Measurements from ENCODE around the gene CNFN.

CNFN gene

DNA sequence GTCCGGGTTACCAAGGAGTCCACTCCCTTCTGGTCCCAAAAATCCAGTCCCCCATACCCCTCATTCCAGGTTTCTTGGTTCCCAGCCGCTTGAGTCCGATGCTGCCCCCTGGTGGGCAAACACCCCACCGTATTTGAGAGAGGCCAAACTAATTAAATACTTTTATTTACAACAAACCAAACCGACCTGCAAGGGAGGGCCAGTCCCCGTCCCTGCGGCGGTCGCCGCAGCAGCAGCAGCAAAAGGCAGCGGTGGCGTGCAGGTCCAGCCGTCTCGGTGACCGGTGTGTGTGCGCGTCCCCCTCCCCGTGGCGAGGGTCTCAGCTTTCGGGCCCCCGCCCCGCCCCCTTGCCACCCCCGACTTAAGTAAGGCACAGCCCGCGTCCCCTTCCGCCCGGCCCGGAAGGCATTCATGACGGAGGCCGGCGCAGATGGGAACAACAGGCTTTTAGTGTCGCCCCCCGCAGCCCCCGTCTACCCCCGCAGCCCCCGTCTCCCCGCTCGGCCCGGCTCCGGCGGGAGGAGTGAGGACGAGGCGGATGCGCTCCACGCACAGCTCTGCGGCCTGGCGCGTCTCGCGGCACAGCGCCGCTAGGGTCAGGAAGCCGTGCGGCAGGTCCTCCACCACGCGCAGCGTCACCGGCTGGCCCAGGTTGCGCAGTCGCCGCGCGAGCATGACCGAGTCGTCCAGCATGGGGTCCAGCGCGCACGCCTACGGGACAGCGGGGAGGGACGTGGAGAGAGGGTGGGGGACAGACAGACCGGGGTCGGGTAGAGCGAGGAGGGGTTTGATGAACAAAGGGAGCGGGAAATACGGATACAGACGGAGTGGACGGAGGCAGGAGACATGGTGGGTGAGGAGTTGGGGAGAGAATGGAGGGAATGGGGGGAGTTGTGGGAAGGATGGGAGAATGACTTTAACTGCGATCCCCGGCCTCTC lies 11.5 kb upstream of the CNFN start:
- DNase-seq: peak; percentile 78 to 89
- TF ChIP-seq GATA1 (IDR thresholded peaks at IDR 0.05; ENCODE audit: low read depth, low read length) (no peak), POLR2A (IDR thresholded peaks at IDR 0.05; ENCODE audit: low read length) (no peak)

DNA sequence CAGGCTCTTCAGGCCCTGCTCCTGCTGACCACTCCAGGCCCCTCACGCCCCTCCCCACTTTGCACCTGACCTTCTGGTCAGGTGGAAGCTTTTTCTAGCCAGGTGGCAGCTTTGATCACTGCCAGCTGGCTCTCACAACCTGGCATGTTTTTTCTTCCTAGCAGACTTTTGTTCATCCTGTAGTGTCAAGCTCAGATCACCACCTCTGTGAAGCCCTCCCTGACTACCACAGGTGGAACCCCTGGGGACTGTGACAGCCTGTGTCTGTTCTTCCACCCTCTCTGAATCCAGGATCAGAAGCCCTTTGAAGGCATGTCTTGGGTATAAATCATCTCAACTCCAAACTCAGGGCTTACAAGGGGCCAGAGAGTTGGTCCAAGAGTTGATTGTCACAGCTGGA lies 10.3 kb upstream of the CNFN start:
- TF ChIP-seq POLR2A (IDR thresholded peaks at IDR 0.05; ENCODE audit: low read length) (no peak), GATA1 (IDR thresholded peaks at IDR 0.05; ENCODE audit: low read depth, low read length) (no peak)
- no peak for DNase-seq

DNA sequence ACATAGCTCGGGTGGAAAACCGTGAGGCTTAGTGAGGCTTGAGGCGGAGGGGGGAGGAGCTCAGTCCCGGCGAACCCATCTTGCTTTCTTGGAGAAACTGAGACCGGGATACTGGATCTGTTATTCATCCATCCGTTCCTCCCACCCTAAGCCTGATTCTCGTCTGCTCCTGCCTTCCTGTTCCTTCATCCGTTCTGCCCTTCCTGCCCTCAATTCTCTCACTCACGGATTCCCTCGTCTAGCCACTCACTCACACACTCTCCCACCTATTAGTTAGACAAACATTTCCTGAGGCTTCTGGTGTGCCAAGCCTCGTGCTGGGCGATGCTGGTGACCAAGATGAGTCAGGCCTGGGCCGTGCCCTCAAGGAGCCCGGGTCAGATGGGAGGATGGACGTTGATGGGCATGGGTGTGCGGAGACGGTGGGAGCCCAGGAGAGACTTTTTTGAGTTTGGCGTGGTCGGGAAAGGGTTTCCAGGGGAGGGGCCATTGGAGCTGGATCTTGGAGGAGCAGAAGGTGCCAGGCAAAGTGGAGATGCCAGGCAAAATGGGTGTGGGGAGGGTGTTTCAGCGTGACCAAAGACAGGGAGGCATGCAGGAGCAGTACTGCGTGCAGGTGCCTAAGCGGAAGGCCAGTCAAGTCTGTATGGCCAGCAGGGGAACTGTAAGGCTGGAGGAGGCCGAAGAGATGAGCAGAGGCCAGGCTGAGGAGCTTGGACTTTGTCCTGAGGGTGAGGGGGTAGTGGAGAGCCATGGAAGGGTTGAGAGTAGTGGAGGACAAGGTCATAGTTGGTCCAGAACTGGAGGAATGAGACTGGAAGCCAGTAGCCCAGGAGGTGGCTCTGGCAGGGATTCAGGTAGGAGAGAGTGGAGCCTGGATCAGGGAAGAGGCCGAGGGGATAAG lies 7.4 kb upstream of the CNFN start:
- peak; percentile 79 for TF ChIP-seq POLR2A (IDR thresholded peaks at IDR 0.05; ENCODE audit: low read length)
- no peak for TF ChIP-seq GATA1 (IDR thresholded peaks at IDR 0.05; ENCODE audit: low read depth, low read length)
- DNase-seq: no peak

DNA sequence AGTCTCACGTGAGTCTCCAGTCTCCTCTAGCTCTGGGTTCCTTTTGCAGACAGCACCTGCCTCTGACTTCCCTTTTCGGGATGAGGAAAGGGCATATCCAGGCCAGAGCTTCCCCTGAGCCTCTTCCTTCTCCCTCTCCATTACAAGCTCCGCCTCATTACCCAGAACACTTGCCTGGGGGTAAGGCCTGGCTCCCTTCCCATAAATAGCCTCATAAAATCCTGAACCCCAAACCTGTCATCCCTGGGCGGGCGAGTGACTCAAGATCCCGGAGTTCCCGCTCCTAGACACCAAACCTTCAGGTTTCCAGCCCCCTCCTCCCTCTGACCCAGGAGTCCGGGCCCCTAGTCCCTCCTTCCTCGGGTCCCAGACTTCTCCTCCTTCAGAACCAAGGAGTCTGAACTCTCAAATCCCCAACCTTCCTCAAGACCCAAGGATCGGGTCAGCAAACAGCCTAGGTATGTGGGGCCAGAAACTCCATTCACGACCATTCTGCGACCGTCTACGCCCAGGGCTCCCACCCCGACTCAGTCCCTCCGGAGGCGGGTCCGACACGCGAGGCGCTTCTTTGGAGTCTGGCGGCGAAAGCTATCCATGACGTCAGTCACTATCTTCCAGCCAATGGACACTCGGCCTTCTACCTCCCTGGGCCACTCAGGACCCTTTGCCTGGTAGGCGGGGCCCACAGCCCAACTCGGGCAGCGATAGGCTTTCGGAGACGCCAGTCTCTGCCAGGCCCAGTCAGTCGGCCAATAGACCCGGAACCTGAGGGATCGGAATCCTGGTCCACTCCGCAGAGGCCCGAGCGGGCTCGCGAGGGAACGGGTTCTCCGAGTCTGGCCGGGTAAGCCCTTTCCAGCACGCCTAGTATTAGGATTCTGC lies 6.5 kb upstream of the CNFN start:
- no peak for TF ChIP-seq GATA1 (IDR thresholded peaks at IDR 0.05; ENCODE audit: low read depth, low read length)
- TF ChIP-seq POLR2A (IDR thresholded peaks at IDR 0.05; ENCODE audit: low read length): peak; percentile 93

DNA sequence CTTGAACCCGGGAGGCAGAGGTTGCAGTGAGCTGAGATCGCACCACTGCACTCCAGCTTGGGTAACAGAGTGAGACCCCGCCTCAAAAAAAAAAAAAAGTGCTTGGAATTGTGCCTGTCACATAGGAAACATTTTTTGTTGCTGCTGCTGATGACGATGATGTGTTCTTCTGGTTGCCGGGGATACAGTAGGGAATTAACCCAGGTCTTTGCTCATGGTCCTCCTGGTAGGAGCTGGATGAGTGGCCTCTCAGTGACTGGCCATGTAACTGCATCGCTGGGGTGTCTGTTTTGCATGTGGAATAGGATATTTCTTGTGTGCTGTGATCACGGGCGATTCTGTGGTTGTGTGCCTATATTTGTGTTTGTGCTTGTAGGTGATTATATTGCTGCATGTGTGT lies 4.7 kb upstream of the CNFN start:
- no peak for DNase-seq
- TF ChIP-seq POLR2A (IDR thresholded peaks at IDR 0.05; ENCODE audit: low read length) (no peak), GATA1 (IDR thresholded peaks at IDR 0.05; ENCODE audit: low read depth, low read length) (no peak)

More for the DNA sequence above, 6.5 kb upstream of the CNFN start:
- peak; percentile 98 to 99 for DNase-seq

DNA sequence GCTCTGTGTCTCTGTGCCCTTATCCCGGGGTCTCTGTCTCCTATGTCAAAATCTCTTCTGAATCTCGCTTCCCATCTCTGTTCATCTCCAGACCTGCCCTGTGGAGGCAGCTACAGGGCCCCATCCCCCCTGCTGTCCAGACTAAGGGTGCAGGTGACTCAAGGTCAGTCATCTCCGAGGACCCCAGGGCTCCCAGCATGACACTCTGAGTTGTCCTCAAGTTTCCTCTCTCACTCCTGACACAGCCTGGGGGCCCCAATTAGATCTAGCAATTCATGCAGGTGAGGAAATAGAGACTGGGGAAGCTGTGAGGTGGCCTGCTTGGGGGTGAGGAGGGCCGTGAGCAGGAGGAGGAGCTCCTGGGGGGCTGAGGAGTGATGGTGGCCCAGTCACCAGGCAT lies 2.1 kb upstream of the CNFN start:
- DNase-seq: no peak
- no peak for TF ChIP-seq GATA1 (IDR thresholded peaks at IDR 0.05; ENCODE audit: low read depth, low read length)
- TF ChIP-seq POLR2A (IDR thresholded peaks at IDR 0.05; ENCODE audit: low read length): no peak

DNA sequence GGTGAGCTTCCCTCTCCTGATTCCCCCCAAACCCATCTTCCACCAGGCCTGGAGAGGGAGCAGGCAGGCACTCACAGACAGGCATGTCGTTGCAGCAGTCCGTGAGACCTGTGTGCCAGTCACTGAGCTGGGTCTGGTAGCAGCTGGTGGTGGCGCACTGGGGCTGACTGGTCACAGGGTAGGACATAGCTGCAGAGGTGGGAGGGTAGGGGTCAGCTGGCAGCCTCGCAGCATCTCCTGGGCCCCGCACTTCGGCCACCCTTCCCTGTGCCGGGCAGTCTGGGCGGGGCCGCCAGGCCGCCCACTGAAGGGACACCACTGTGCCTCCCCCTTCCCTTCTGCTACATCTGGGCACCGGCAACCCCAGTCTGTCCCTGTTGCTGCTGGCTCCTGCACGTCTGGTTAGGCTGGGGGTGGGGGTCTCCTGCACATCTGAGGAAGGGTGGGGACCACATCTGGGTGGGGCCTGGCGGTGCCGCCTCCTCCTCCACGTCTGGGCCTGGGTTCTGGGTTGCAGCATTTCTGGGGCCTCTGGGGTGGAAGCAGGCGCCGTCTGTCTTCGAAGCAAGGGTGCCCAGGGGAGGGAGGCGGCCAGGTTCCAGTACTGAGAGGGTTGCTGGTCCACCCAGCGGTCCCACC lies 1.1 kb downstream of the CNFN start:
- DNase-seq: no peak
- TF ChIP-seq POLR2A (IDR thresholded peaks at IDR 0.05; ENCODE audit: low read length) (no peak), GATA1 (IDR thresholded peaks at IDR 0.05; ENCODE audit: low read depth, low read length) (no peak)

DNA sequence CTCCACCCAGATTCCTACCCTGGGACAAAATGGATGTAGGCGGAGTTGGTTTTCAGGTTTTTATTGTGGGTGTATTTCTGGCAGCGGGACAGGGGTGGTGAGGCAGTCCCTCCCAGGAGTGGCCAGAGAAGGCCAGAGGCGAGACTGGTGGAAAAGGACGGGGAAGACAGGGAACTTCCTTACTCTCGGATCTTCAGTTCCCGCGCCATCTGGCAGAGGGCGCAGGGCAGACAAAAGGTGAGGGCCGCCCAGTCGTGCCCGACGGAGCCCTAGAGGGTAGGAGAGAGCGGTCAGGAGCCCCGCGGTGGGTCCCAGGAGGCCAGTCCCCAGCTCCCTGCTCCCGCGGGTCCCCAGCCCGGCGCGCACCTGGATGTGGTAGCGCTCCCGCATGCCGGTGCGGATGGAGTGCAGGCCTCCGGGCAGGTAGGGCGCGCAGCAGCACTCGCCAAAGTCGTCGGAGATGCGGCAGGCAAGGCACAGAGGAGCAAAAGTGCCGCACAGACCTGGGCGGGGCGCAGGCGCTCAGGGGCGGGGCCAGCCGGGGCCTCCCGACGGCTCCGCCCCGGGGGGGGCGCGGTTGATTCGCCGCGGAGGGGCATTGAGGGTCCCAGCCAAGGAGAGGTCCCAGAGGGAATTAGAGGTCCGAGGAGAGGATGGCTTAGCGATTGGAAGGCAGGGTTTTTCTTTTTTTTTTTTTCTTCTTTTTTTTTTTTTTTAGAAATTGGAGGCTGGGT lies 3.0 kb downstream of the CNFN start:
- TF ChIP-seq POLR2A (IDR thresholded peaks at IDR 0.05; ENCODE audit: low read length) (no peak), GATA1 (IDR thresholded peaks at IDR 0.05; ENCODE audit: low read depth, low read length) (no peak)
- DNase-seq: peak; percentile 46 to 58

DNA sequence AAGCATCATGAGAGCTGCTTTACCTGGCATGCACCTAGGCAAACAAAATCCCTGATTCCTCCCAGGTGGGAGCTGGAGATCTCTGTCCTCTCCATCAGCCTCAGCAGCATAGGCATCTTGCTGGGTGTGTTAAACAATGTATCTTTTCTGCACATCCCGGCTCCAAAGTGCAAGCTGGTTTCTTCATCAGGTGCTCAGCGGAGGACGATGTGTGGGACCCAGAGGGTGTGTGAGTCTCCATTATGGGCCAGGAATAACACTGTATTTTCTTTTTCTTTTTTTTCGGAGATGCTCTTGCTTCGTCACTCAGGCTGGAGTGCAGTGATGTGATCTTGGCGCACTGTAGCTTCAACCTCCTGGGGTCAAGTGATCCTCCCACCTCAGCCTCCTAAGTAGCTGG lies 9.9 kb downstream of the CNFN start:
- TF ChIP-seq POLR2A (IDR thresholded peaks at IDR 0.05; ENCODE audit: low read length): no peak
- no peak for TF ChIP-seq GATA1 (IDR thresholded peaks at IDR 0.05; ENCODE audit: low read depth, low read length)

DNA sequence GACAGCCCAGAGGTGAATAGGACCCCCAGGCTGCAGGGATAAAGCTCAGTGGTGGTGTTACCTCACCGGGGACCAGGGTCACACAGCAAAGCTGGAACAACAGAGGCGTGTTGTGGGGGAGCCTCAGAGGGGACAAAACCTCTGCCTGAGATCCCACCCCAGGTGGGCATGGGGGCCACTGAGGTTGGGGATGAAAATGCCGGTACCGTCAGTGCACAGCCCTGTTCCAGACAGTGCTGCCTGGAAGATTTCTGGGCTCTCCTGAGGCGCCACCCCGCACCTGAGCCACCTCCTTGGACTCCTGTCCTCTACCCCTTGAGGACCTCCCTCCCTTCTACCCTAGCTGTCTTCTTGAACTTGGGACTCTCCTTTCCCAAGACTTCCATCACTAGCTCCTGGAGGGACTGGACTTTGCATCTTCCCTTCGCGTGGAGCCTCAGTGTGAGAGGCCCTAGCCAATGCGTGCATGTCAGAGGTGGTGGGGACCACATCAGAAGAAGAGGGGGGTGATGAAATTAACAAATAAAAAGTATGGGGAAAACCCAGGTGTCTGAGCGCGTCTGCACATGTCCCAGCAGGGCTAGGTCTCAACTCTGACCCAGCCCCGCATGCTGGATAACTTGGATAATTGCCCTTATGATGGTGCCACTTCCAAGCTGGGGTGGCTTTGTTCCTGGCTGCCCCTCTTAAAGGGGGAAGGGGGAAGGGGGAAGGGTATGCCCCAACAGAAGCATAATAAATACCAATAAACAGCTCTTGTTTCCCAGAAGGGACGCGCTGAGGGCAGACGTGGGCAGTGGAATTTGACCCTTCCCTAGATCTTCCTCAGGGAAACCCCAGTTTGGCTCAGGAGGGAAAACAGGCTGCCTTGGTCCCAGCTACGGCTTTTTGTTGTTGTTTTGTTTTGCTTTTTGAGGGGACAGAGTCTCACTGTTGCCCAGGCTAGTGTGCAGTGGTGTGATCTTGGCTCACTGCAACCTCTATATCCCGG lies 11.6 kb downstream of the CNFN start:
- DNase-seq: no peak
- TF ChIP-seq POLR2A (IDR thresholded peaks at IDR 0.05; ENCODE audit: low read length) (no peak), GATA1 (IDR thresholded peaks at IDR 0.05; ENCODE audit: low read depth, low read length) (no peak)

More for the DNA sequence above, 9.9 kb downstream of the CNFN start:
- DNase-seq: no peak

DNA sequence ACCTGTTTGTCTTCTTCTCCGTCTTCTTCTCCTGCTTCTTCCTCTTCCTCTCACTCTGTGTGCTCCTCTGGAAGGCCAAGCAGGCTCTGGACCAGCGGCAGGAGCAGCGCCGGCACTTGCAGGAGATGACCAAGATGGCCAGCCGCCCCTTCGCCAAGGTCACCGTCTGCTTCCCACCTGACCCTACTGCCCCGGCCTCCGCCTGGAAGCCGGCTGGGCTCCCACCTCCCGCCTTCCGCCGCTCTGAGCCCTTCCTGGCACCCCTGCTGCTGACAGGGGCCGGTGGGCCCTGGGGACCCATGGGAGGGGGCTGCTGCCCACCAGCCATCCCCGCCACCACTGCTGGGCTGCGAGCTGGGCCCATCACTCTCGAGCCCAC lies 13.9 kb downstream of the CNFN start:
- no peak for DNase-seq
- TF ChIP-seq POLR2A (IDR thresholded peaks at IDR 0.05; ENCODE audit: low read length): no peak
- no peak for TF ChIP-seq GATA1 (IDR thresholded peaks at IDR 0.05; ENCODE audit: low read depth, low read length)
